ENCODE data around the gene MAU2.
"Not testable (repeated sequence)": the region's sequence is repeated elsewhere in the genome, so short reads cannot be mapped to it uniquely, and the experiment has no call there.

The MAU2 gene

GRCh38 chr19:19349365-19349764 is 28.7 kb downstream of the MAU2 start:
- no peaks in the 10 kb centered on the region for H3K9me3 Mint-ChIP-seq
- peaks cover 22% of the 10 kb centered on the region for H3K36me3 Mint-ChIP-seq (ENCODE audit: low read depth)
- H3K27ac Mint-ChIP-seq = no peak overlapping the region
- H3K4me1 Mint-ChIP-seq = no peaks in the 10 kb centered on the region
- DNase-seq = no peak
- H3K27me3 Mint-ChIP-seq = no peaks in the 10 kb centered on the region
- no peak for ATAC-seq
- no peak overlapping the region for H3K4me3 Mint-ChIP-seq

GRCh38 chr19:19350756-19351155 is 30.1 kb downstream of the MAU2 start:
- not testable (repeated sequence) for H3K4me1 Mint-ChIP-seq, DNase-seq, H3K4me3 Mint-ChIP-seq, H3K9me3 Mint-ChIP-seq, H3K27ac Mint-ChIP-seq, H3K27me3 Mint-ChIP-seq, ATAC-seq
- peaks cover 15% of the 10 kb centered on the region for H3K36me3 Mint-ChIP-seq (ENCODE audit: low read depth)

- ATAC-seq (no peak), DNase-seq (no peak)
- Mint-ChIP-seq H3K4me1 (no peaks in the 10 kb centered on the region), H3K4me3 (no peak overlapping the region), H3K36me3 (ENCODE audit: low read depth) (peaks cover 11% of the 10 kb centered on the region), H3K9me3 (no peaks in the 10 kb centered on the region), H3K27ac (no peak overlapping the region), H3K27me3 (no peaks in the 10 kb centered on the region)
Measured at GRCh38 chr19:19352823-19353222, 32.2 kb downstream of the MAU2 start.

- no peaks in the 10 kb centered on the region for H3K9me3 Mint-ChIP-seq
- no peaks in the 10 kb centered on the region for H3K4me1 Mint-ChIP-seq
- no peak overlapping the region for H3K27ac Mint-ChIP-seq
- DNase-seq (no peak), ATAC-seq (no peak)
- no peaks in the 10 kb centered on the region for H3K27me3 Mint-ChIP-seq
- H3K4me3 Mint-ChIP-seq = no peak overlapping the region
- H3K36me3 Mint-ChIP-seq (ENCODE audit: low read depth) = peaks cover 11% of the 10 kb centered on the region
Measured at GRCh38 chr19:19354007-19354406, 33.4 kb downstream of the MAU2 start.

GRCh38 chr19:19354932-19355331 is 34.3 kb downstream of the MAU2 start:
- Mint-ChIP-seq H3K27ac (no peak overlapping the region), H3K27me3 (no peaks in the 10 kb centered on the region), H3K4me3 (no peak overlapping the region), H3K9me3 (no peaks in the 10 kb centered on the region), H3K4me1 (no peaks in the 10 kb centered on the region), H3K36me3 (ENCODE audit: low read depth) (peaks cover 7% of the 10 kb centered on the region)
- DNase-seq = no peak
- no peak for ATAC-seq

GRCh38 chr19:19355606-19356139 is 35.0 kb downstream of the MAU2 start:
- no peak for DNase-seq
- H3K9me3 Mint-ChIP-seq = no peaks in the 10 kb centered on the region

GRCh38 chr19:19356500-19356899 is 35.9 kb downstream of the MAU2 start:
- DNase-seq (no peak), ATAC-seq (no peak)
- H3K27ac Mint-ChIP-seq = no peak overlapping the region
- H3K9me3 Mint-ChIP-seq = no peaks in the 10 kb centered on the region
- H3K36me3 Mint-ChIP-seq (ENCODE audit: low read depth) = peaks cover 7% of the 10 kb centered on the region
- no peaks in the 10 kb centered on the region for H3K27me3 Mint-ChIP-seq
- H3K4me3 Mint-ChIP-seq = no peak overlapping the region
- H3K4me1 Mint-ChIP-seq = peaks cover 10% of the 10 kb centered on the region

More at GRCh38 chr19:19355606-19356139, 35.0 kb downstream of the MAU2 start:
- H3K4me3 Mint-ChIP-seq = no peak overlapping the region
- no peaks in the 10 kb centered on the region for H3K27me3 Mint-ChIP-seq
- no peak overlapping the region for H3K27ac Mint-ChIP-seq
- peaks cover 4% of the 10 kb centered on the region for H3K4me1 Mint-ChIP-seq
- peaks cover 7% of the 10 kb centered on the region for H3K36me3 Mint-ChIP-seq (ENCODE audit: low read depth)
- no peak for ATAC-seq

GRCh38 chr19:19356901-19357566 is 36.4 kb downstream of the MAU2 start:
- DNase-seq (no peak), ATAC-seq (no peak)
- peaks cover 12% of the 10 kb centered on the region for H3K4me1 Mint-ChIP-seq
- peaks cover 7% of the 10 kb centered on the region for H3K36me3 Mint-ChIP-seq (ENCODE audit: low read depth)
- H3K27me3 Mint-ChIP-seq = no peaks in the 10 kb centered on the region
- no peak overlapping the region for H3K4me3 Mint-ChIP-seq
- H3K27ac Mint-ChIP-seq = peak overlapping the region; percentile 29
- H3K9me3 Mint-ChIP-seq = no peaks in the 10 kb centered on the region

GRCh38 chr19:19361075-19361594 is 40.5 kb downstream of the MAU2 start:
- Mint-ChIP-seq H3K4me3 (peak overlapping the region; percentile 11), H3K27me3 (no peaks in the 10 kb centered on the region), H3K4me1 (peaks cover 24% of the 10 kb centered on the region), H3K9me3 (no peaks in the 10 kb centered on the region), H3K36me3 (ENCODE audit: low read depth) (peaks cover 3% of the 10 kb centered on the region), H3K27ac (peak overlapping the region; percentile 22)
- DNase-seq (peak; percentile 79), ATAC-seq (peak; percentile 79)

GRCh38 chr19:19362075-19362474 is 41.4 kb downstream of the MAU2 start:
- Mint-ChIP-seq H3K4me3 (no peak overlapping the region), H3K36me3 (ENCODE audit: low read depth) (peaks cover 3% of the 10 kb centered on the region), H3K27me3 (no peaks in the 10 kb centered on the region), H3K4me1 (peaks cover 30% of the 10 kb centered on the region), H3K27ac (no peak overlapping the region), H3K9me3 (no peaks in the 10 kb centered on the region)
- DNase-seq (no peak), ATAC-seq (no peak)

GRCh38 chr19:19366434-19367396 is 46.1 kb downstream of the MAU2 start:
- H3K27ac Mint-ChIP-seq = peak overlapping the region; percentile 70
- ATAC-seq = peak; percentile 95

GRCh38 chr19:19368087-19368486 is 47.5 kb downstream of the MAU2 start:
- Mint-ChIP-seq H3K36me3 (ENCODE audit: low read depth) (no peaks in the 10 kb centered on the region), H3K4me1 (peaks cover 25% of the 10 kb centered on the region), H3K27ac (no peak overlapping the region), H3K9me3 (no peaks in the 10 kb centered on the region), H3K4me3 (no peak overlapping the region), H3K27me3 (no peaks in the 10 kb centered on the region)
- no peak for DNase-seq
- ATAC-seq = no peak

More at GRCh38 chr19:19366434-19367396, 46.1 kb downstream of the MAU2 start:
- peak; percentile 75 for DNase-seq
- Mint-ChIP-seq H3K36me3 (ENCODE audit: low read depth) (no peaks in the 10 kb centered on the region), H3K27me3 (no peaks in the 10 kb centered on the region), H3K4me3 (no peak overlapping the region), H3K9me3 (no peaks in the 10 kb centered on the region), H3K4me1 (peaks cover 21% of the 10 kb centered on the region)

- Mint-ChIP-seq H3K27me3 (no peaks in the 10 kb centered on the region), H3K4me3 (no peak overlapping the region), H3K27ac (no peak overlapping the region), H3K9me3 (no peaks in the 10 kb centered on the region), H3K4me1 (peaks cover 19% of the 10 kb centered on the region), H3K36me3 (ENCODE audit: low read depth) (no peaks in the 10 kb centered on the region)
- ATAC-seq = no peak
- DNase-seq = no peak
Measured at GRCh38 chr19:19371059-19371458, 50.4 kb downstream of the MAU2 start.

- no peaks in the 10 kb centered on the region for H3K9me3 Mint-ChIP-seq
- peaks cover 12% of the 10 kb centered on the region for H3K4me1 Mint-ChIP-seq
- peak overlapping the region; percentile 36 for H3K4me3 Mint-ChIP-seq
- ATAC-seq (peak; percentile 86), DNase-seq (peak; percentile 44)
- no peaks in the 10 kb centered on the region for H3K36me3 Mint-ChIP-seq (ENCODE audit: low read depth)
- no peaks in the 10 kb centered on the region for H3K27me3 Mint-ChIP-seq
- H3K27ac Mint-ChIP-seq = peak overlapping the region; percentile 80
Measured at GRCh38 chr19:19372656-19373416, 52.2 kb downstream of the MAU2 start.

Measured in activated naive CD8-positive, alpha-beta T cell treated with anti-CD3 and anti-CD28 coated beads, Interleukin-2, amount 50 U/mL, for 24 hours (primary cell).